HL-60 (cell line): Measurements from ENCODE around the gene RNASE8.

Experiments
- DNase-seq, 2 experiments: peaks; one replicate each; pipeline ENCODE4 v3.0.0-alpha.2; 2010 to 2020; ENCODE audit warnings: low read depth in 1 of 2, low spot score in 1 of 2
- H3K27ac ChIP-seq: fragments of 250-450 bp; sonication (Bioruptor Pico); replicated peaks from 2 replicates; pipeline ENCODE4 v1.5.1; 2020; ENCODE audit warnings: mild to moderate bottlenecking, moderate library complexity
- H3K27me3 ChIP-seq: fragments of 250-450 bp; sonication (Bioruptor Pico); 2 replicates; pipeline ENCODE4 v1.5.1; 2021; ENCODE audit warnings: mild to moderate bottlenecking, moderate library complexity; ENCODE audit not compliant: insufficient read depth, poor library complexity, severe bottlenecking
- H3K4me3 ChIP-seq: replicated peaks from 2 replicates; pipeline ENCODE4 v1.5.1; 2011; ENCODE audit warnings: mild to moderate bottlenecking, control low read depth, low read length; ENCODE audit not compliant: insufficient read depth
- CTCF ChIP-seq: IDR thresholded peaks from one replicate; pipeline ENCODE4 v1.5.1; 2011; ENCODE audit warnings: low read length, control low read depth, inconsistent platforms; ENCODE audit not compliant: insufficient read depth
- GABPA ChIP-seq: IDR thresholded peaks from 2 replicates; pipeline ENCODE4 v1.6.1; 2012; ENCODE audit warnings: low read depth
- POLR2AphosphoS5 ChIP-seq: IDR thresholded peaks from 2 replicates; pipeline ENCODE4 v1.6.1; 2012; ENCODE audit warnings: low read depth
- REST ChIP-seq: IDR thresholded peaks from 2 replicates; pipeline ENCODE4 v1.6.1; 2012; ENCODE audit warnings: low read depth; ENCODE audit not compliant: insufficient replicate concordance
- SPI1 ChIP-seq: IDR thresholded peaks from 2 replicates; pipeline ENCODE4 v1.6.1; 2012; ENCODE audit warnings: low read depth, mild to moderate bottlenecking, borderline replicate concordance

RNASE8 gene

GRCh38 chr14:21054768-21055145, 2.9 kb upstream of the RNASE8 start:
- H3K27me3 ChIP-seq, result no peaks in the 10 kb centered on the region
- H3K27ac ChIP-seq, result no peak overlapping the region
- no peak for TF ChIP-seq CTCF
- TF ChIP-seq POLR2AphosphoS5, result no peak
- no peak for TF ChIP-seq REST
- no peak for TF ChIP-seq SPI1
- no peak for TF ChIP-seq GABPA
- no peak overlapping the region for H3K4me3 ChIP-seq
- no peak for DNase-seq

- no peak overlapping the region for H3K27ac ChIP-seq
- H3K27me3 ChIP-seq, result no peaks in the 10 kb centered on the region
- H3K4me3 ChIP-seq, result no peak overlapping the region
- TF ChIP-seq POLR2AphosphoS5 (no peak), SPI1 (no peak), CTCF (no peak), REST (no peak), GABPA (no peak)
- no peak for DNase-seq
Measured at GRCh38 chr14:21055432-21056117, 2.0 kb upstream of the RNASE8 start.

GRCh38 chr14:21056520-21057163, 980 bp upstream of the RNASE8 start:
- DNase-seq, result no peak
- no peaks in the 10 kb centered on the region for H3K27me3 ChIP-seq
- no peak overlapping the region for H3K27ac ChIP-seq
- TF ChIP-seq POLR2AphosphoS5 (no peak), REST (no peak), SPI1 (no peak), GABPA (no peak), CTCF (no peak)
- no peak overlapping the region for H3K4me3 ChIP-seq
